Endometrium (tissue), 2 donors: ENCODE measurements around the gene ARMC9.
"Not testable (repeated sequence)": the region's sequence is repeated elsewhere in the genome, so short reads cannot be mapped to it uniquely, and the experiment has no call there.

Experiments used
- FAIRE-seq: peaks from 2 replicates; lab custom pipeline; 2012; peaks lifted over from hg19 to GRCh38; lab: Jason Lieb, UNC
- donor health status: control.
- donor health status: control.

Gene ARMC9

DNA sequence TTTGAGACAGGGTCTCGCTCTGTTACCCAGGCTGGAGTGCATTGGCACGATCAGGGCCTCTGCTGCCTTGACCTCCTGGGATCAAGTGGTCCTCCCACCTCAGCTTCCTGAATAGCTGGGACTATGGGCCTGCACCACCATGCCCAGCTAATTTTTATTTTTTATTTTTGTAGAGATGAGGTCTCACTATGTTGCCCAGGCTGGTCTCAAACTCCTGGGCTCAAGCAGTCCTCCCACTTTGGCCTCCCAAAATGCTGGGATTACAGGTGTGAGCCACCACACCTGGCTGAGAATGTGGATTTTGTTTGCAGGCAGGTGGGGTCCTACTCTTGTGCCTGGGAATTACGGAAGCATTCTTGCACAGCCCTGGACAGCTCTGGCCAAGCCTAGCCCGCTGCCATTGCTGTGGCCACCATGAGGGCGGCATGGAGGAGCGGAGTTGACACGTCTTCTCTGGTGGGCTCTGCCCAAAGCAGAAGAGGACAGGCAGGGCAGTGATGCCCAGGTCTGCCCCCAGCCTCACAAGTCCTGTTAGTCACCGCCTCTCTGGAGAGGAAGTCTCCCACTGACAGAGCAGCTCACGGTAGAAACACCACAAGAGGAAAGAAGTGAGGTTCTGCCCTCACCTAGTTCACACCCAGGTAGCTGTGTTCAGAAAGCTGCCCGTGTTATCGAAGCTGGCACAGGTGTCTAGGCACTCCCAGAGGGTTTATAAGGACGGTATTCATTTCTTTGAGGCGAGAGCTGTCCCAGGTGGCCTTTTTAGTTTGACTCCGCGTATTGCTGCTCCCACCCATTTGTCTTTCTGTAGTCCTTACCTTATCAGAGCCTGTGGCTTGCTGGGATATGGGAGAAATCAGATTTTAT lies 46.2 kb downstream of the ARMC9 start:
- FAIRE-seq = no peak

DNA sequence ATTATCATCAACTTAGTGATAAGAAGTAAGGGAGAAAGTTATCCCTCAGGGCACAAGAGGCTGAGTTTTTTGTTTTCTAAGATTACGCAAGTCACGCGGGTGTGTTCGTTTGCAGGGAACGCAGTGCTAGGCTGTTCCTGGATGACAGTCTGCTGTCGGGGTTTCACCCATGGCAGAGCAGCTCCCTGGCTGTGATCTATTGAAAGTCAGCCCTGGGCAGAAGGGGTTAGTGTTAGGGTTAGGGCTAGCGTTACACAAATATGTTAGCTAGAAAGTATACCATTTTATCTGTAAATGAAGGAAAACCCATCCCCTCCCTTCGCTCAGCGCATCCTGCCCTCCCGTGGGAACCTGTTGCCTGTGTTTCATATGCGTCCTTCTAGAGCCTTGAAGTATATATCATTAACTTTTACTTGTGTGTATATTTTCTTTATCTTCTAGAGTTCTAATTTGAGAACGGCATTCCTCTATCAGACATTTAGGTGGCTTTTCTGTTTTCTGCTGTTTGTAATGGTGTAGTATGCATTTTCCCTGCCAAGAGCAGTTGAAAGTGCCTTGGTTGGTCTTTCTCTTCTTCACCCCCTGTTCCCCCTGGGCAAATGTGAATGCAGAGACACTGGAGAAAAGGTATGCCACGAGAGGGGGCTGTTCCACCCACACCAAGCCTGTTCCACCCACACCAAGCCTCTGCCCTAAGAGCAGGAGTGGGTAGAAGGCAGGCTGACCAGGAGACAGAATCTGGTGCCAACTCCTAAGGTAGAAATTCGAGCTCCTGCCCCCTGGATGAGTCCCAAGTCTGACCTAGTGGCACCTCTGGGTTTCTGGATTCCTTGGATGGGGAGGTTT lies 47.0 kb downstream of the ARMC9 start:
- FAIRE-seq = no peak

DNA sequence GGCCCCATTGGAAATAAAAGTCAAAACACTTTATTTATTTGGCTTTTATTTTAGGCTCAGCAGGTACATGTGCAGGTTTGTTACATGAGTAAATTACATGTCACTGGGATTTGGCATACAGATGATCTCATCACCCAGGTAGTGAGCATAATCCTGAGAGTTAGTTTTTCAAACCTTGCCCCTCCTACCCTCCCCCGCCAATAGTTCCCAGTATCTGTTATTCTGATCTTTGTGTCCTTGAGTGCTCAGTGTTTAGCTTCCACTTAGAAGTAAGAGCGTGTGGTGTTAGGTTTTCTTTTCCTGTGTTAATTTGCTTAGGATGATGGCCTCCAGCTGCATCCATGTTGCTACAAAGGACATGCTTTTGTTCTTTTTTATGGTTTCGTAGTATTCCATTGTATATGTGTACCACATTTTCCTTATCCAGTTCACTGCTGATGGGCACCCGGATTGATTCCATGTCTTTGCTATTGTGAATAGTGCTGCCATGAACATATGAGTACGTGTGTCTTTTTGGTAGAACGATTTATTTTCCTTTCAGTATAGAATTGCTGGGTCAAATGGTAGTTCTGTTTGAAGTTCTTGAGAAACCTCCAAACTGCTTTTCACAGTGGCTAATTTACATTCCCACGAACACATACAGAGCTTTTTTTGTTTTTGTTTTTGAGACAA lies 47.9 kb downstream of the ARMC9 start:
- FAIRE-seq = no peak

DNA sequence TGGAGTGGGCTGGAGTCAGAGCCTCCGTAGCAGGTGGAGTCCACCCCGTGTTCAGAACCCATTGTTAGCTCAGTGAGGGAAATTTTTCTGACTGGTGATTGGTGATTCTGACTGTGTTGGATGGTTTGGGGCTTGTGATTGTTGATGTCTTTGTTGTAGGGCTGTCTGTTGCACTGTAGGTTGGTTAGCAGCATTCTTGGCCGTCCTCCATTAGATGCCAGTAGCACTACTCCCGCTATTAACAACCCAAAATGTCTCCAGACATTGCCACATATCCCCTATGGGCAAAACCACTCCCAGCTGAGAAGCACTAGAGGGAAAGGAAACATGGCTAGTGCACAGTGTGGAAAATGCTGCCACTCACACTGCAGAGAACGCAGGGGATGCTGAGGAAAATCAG lies 51.7 kb downstream of the ARMC9 start:
- FAIRE-seq = no peak

DNA sequence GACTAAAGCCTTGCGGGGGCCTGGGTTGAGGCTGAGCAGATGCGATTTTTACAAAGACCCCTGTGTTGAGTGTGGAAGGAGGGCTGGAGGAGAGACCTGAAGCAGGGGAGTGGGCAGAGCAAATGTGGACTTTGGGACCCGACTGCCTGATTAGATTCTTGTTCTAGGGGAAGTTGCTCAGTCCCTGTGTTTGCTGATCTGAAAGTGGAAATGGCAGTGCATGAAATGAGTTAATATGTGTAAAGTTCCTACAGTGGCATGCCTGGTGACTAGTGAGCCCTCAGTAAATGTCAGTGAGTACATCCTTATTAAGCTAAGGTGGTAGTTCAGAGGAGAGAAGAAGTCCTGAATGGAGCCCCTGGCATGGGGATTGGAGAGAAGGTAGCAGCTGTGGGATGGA lies 52.3 kb downstream of the ARMC9 start:
- no peak for FAIRE-seq

DNA sequence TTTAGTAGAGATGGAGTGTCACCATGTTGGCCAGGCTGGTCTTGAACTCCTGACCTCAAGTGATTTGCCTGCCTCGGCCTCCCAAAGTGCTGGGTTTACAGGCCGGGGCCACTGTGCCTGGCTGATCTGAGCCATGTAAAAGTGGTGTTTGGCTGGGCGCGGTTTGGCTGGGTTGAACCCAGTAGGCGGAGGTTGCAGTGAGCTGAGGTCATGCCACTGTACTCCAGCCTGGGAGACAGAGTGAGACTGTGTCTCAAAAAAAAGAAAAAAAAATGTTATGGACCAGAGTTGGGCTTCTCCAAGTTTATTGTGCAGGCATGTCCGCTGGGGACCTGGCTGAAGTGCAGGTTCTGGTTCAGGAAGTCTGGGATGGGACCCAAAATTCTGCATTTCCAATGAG lies 54.9 kb downstream of the ARMC9 start:
- FAIRE-seq = not testable (repeated sequence)

DNA sequence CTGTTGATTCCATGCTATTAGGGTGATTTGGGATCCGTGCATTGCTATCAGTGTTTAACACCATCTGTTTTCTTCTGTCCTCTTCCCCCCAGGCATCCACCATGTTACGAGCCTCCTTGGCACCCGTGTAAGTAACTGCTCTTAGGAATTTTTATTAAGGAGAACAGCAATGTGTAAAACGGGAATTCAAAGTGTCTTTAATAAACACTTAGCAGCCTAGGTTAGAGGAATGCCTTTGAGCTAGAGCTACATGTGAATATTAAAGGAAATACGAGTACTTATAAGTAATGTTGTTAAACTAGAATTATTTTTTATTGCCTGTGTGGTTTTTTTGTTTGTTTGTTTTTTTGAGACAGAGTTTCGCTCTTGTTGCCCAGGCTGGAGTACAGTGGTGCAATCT lies 58.1 kb downstream of the ARMC9 start:
- no peak for FAIRE-seq

DNA sequence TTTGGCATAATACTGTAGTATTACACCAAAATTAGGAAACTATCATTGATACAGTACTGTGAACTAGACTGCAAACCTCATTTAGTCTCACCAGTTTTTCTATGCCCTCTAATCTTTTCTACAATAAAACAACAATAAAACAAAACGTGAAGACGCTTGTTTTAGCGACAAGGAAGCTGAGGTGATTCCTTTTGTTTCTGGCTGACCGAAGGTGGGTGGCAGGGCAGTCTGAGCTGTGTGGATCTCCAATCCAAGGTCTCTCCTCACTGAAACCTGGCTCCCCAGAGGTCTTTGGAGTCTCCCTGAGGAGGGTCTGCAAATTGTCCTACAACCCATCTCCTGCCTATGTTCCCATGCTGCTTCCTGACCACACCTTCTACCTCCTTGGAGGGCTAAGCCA lies 59.3 kb downstream of the ARMC9 start:
- no peak for FAIRE-seq

DNA sequence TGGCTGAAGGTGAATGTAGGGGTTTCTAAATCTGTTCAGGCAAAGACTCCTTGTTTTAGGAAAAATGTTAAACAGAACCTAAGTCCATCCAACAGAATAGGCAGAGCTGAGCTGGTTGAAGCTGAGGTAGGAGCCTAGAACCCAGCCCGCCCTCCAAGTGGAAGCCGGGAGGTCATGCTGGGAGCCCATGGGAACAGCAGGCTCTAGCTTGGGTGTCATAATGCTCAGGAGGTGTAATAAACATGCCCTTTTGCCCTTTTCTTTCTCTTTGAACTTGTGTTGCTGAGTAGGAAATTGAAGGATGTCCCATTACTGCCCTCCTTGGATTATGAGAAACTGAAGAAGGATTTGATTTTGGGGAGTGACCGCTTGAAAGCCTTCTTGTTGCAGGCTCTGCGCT lies 60.3 kb downstream of the ARMC9 start:
- FAIRE-seq = no peak

DNA sequence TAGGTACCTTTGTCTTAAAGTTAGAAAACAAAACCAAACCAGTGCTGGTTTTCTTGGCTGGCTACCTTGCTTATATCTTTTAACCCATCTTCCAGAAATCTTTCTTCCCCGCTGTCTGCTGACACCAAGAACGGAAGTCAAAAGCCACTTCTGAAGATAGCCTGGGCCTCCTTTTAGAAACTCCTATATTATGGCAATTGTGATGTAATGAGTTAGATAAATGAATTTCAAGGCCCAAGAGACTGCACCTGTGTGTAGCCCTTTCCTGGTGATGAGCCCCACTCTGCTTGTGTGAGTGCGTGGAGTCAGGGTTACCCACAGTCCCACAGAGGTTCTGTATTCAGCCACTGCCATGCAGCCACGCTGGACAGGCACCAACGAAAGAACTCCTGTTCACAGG lies 60.7 kb downstream of the ARMC9 start:
- FAIRE-seq = no peak

DNA sequence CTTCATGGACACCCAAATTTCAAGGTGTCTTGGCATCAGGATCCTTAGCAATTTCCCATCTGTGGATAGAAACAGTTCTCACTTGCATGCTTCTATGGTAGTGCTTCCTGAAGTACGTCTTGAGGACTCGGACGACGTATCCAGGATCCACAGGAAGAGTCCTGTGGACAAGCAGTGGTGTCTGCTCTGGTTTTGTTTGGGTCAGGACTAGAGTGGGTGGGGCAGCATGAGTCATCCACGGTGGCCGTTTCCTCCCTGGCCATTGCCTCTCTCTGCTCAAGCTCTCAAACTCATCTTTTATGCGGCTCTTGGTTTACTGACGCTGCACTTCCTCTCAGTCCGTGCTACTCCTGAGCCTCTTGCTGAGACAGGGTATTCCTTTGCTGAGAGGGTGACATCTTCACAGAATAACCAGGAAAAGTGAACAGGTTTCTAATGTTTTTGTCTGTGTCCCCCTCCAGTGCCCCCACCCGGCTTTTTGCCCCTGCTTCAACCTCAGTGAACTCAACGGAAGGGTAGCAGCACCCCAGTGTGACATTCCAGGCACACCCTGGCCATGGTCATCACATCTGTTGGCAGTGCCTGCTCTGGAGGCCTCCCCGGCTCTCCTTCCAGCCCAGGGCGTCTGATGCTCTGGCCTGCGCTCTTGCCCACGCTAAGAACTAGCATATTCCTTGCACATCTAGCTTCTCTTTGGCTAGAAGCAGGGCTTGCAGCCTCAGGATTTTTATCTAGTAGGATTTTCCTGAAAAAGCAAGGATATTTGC lies 62.2 kb downstream of the ARMC9 start:
- FAIRE-seq = no peak

DNA sequence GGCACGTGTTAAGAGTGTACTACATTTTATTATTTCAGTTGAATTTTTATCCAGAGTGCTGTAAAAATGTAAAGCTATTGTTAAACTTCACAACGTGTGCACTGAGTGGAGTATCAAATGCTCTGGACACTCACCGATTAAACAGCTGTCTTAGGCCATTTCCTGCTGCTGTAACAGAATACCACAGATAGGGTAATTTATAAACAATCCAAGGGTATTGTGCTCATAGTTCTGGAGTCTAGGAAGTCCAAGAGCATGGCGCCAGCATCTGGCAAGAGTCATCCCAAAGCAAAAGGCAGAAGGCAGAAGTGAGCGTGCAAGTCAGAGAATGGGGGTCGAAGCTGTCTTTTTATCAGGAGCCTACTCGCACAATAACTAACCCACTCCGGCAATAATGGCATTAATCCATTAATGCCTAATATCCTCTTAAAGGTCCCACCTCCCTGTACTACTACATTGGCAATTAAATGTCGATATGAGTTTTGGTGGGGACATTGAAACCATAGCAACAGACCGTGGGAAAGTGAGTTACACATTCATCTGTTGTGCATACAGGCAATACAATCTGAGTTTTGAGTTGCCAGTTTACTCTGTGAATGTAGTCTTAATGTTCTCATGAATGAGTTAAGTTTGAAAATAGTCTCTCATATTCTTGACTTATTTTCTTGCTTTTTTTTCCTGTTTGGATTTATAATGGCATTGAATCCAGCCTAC lies 64.8 kb downstream of the ARMC9 start:
- FAIRE-seq = no peak

DNA sequence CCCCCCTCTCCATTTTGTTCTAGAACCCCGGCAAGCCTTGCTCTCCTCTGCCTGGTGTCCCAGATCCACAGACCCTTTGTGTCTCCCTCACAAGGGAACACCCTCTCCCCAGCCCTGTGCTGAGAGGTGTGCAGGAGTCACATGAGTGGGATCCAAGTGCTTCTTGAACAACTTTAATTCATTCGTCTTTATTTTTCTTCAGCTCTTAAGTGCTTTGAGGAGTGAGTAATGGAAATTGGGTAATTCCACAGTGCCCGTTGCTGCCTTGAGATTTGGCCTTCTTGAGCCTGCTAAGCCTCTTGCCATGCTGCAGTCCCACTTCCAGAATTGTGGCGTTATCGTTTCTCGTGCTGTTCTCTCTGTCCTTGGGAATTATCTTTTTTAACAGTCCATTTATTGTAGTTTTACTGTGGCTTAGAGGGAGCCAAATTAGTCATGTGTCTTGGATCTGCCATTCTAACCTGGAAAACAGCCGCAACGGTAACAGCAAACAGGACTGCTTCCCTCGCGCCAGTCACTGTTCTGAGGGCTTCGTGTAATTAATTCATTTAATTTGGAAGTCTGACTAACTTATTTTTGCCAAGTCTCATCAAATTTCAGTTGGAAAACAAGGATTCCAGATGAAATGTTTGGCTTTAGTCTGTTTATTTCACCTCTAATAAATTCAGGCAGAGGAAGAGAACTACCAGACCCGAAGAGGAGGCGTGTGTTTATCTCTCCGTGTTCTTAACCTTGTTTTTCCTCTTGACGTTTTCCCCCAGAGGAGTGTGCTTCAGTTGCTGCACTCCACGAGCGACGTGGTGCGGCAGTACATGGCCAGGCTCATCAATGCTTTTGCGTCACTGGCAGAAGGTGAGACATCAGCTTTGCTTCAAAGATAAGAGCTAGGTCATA lies 72.0 kb downstream of the ARMC9 start:
- peak; percentile 91 for FAIRE-seq

DNA sequence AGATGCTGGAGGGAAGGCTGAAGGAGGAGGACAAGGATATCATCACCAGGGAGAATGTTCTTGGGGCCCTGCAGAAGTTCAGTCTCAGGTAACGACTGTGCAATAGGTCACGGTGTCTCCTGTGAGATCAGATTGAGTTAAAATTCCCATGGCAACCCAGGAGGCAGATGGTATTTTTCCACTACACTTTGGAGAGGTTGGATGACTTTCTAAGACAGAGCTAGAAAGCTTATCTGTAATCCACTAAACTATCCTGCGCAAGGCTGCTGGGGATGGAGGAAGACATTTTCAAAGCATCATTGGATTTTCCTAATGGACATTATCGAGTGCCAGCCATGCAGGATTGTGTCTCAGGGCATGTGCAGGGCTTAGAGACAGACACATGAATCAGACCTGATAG lies 74.6 kb downstream of the ARMC9 start:
- no peak for FAIRE-seq

DNA sequence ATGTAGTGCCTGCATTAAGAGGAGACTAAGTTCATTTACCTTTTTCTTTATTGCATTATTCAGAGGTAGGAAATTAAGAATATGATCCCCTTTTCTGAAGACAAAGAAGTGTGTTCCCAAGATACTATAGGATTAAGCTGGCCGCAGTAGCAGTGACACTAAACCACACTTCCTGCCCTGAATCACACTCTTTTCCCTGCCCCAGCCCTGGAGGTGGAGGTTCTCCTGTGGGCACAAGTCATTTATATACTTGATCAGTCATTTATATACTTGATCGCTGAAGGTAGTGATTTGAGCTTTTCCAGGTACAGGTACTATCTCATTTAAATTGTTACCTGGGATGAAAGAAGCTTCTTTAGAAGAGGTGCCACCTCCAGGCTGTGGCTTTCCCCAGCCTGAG lies 78.6 kb downstream of the ARMC9 start:
- no peak for FAIRE-seq

DNA sequence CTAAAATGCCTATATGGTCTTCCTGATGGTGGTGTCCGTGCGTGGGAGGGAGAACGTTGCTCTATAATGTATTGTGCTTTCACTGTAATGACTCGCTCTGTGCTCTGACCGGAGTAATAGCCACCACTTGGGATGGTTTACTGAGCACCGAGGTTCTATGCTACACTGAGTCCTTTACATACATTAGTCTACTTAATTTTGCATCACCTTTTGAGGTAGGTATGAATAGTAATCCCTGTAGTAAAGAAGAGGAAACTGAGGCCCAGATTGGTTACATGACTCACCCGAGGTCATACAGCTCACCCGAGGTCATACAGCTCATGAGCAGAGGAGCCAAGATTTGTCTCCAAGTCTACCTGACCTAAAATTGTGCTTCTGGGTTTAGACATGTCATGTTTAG lies 79.5 kb downstream of the ARMC9 start:
- no peak for FAIRE-seq

DNA sequence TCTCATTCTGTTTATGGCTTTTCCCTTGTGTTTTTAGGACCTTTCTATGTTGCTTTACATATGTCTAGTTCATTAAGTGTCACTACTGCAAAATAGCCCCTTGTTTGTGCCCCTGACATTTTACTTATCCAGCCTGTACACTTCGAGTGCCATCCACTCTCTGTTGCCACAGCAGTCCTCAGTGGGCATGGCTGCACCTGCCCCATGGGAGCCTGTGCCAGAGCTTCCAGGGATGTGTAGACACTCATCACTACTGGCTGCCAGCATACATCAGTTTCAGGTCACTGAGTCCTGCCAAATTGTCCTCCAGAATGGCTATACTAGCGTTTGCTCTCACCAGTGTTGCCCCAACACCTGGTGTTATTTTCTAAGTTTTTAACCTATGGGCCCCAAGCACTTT lies 80.4 kb downstream of the ARMC9 start:
- no peak for FAIRE-seq

DNA sequence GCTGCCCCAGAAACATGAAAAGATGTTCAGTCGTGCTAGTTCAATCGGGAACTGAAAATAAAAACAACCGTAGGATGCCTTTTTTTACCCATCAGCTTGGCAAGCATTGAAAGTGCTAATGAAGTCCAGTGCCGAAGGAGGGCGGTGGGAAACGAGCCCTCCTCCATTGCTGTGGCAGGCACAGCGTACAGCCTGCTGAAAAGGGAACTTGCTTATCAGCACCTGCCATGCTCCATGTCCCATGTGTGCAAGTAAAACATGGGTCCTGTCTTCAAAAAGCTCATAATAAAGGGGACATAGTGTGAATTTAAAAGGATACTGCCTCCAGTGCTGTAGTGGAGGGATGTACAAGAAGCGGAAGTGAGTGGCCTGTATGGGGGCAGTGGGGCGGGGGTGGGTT lies 82.4 kb downstream of the ARMC9 start:
- no peak for FAIRE-seq

DNA sequence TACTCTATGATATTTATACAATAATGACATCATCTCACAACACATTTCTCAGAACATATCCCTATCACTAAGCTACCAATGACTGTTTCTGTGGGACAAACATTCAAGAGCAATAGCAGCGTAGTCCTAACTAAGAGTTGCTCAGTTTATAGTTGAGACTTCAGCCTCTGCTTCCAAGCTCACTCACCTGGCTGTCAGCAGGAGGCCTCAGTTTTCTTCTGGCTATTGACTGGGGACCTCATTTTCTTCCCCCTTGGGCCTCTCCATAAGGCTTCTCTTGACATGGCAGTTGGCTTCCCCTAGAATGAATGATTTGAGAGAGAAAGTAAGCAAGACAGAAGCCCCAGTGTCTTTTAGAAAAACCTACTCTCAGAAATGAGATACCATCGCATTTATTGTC lies 85.9 kb downstream of the ARMC9 start:
- FAIRE-seq = no peak

DNA sequence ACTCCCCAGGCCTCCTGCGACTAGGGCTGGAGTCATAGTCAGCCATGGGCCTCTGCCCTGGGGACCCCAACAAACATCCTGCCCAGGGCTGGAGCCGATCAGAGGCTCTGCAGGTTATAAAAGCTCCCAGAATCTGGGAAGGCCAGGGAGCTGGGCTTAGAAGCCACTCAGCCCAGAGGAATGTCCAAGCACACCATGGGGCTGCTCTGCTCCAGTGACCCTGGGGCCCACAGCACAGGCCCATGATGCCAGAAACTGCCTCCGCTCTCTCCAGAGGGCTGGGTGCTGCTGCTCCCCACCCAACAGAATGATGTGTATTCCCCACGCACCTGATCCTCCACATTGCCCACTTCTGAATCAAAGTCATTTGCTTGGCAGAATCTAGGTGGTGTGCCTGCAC lies 88.5 kb downstream of the ARMC9 start:
- no peak for FAIRE-seq
